PC-3 (cell line): Measurements from ENCODE around the gene HOGA1.

Experiments
- CTCF ChIP-seq: fragments of 300-600 bp; sonication (generic); conservative IDR thresholded peaks from 2 replicates; pipeline ENCODE4 v1.5.1; 2017; ENCODE audit warnings: antibody characterized with exemption, low read depth, mild to moderate bottlenecking, low read length
- EZH2phosphoT487 ChIP-seq: fragments of 300-600 bp; sonication (generic); IDR thresholded peaks from 2 replicates; pipeline ENCODE4 v1.6.1; 2018; ENCODE audit warnings: mild to moderate bottlenecking, antibody characterized with exemption, low read length, borderline replicate concordance

GRCh38 chr10:97589479-97589878, 5.3 kb downstream of the HOGA1 start, which contains the start of gene C10orf62:
- TF ChIP-seq CTCF (no peak), EZH2phosphoT487 (no peak)
